Cardiac fibroblast (primary cell): ENCODE data around the gene WWC1.

Experiments
- DNase-seq, 2 donors: peaks; one replicate each; pipeline versions ENCODE4 v3.0.0 to v3.0.0-alpha.2; 2010; ENCODE audit warnings: low read depth in 2 of 2
- H3K4me3 ChIP-seq, 2 donors: replicated peaks in 1 of 2; 1 replicate in 1 of 2; 2 replicates in 1 of 2; pipeline ENCODE4 v1.5.1; 2011; ENCODE audit warnings: low read depth in 2 of 2, low read length in 2 of 2, mild to moderate bottlenecking in 2 of 2, moderate library complexity in 1 of 2
- CTCF ChIP-seq: IDR thresholded peaks from one replicate; pipeline ENCODE4 v1.5.1; 2011; ENCODE audit warnings: low read depth, mild to moderate bottlenecking, low read length, inconsistent platforms

WWC1 gene

GRCh38 chr5:168457542-168457941, 166.1 kb downstream of the WWC1 start:
- no peak for TF ChIP-seq CTCF
- DNase-seq: no peak

GRCh38 chr5:168460606-168461005, 169.2 kb downstream of the WWC1 start:
- H3K4me3 ChIP-seq: no peak overlapping the region
- no peak for DNase-seq
- no peak for TF ChIP-seq CTCF

More at GRCh38 chr5:168457542-168457941, 166.1 kb downstream of the WWC1 start:
- H3K4me3 ChIP-seq: no peak overlapping the region

- DNase-seq: no peak
- no peak overlapping the region for H3K4me3 ChIP-seq
- TF ChIP-seq CTCF: no peak
Measured at GRCh38 chr5:168463081-168463480, 171.6 kb downstream of the WWC1 start.

- no peak for DNase-seq
- no peak overlapping the region for H3K4me3 ChIP-seq
- no peak for TF ChIP-seq CTCF
Measured at GRCh38 chr5:168464214-168464613, 172.8 kb downstream of the WWC1 start.

- TF ChIP-seq CTCF: no peak
- no peak for DNase-seq
Measured at GRCh38 chr5:168464641-168465040, 173.2 kb downstream of the WWC1 start.

GRCh38 chr5:168467755-168468330, 176.4 kb downstream of the WWC1 start:
- DNase-seq: no peak
- TF ChIP-seq CTCF: no peak
- H3K4me3 ChIP-seq: no peak overlapping the region

More at GRCh38 chr5:168464641-168465040, 173.2 kb downstream of the WWC1 start:
- H3K4me3 ChIP-seq: no peak overlapping the region

GRCh38 chr5:168468836-168469235, 177.4 kb downstream of the WWC1 start:
- peak; percentile 55 to 63 for DNase-seq
- TF ChIP-seq CTCF: no peak

More at GRCh38 chr5:168468836-168469235, 177.4 kb downstream of the WWC1 start:
- no peak overlapping the region for H3K4me3 ChIP-seq
